Astrocyte of the spinal cord (primary cell): ENCODE measurements around the gene TCTN1.
"Not testable (repeated sequence)": the region's sequence is repeated elsewhere in the genome, so short reads cannot be mapped to it uniquely, and the experiment has no call there.

ENCODE experiments used
- DNase-seq: peaks from one replicate; pipeline ENCODE4 v3.0.0; 2011; ENCODE audit warnings: low read depth, low spot score
- H3K4me3 ChIP-seq: 2 replicates; pipeline ENCODE4 v1.5.1; 2011; ENCODE audit warnings: low read depth, mild to moderate bottlenecking, low read length, moderate library complexity
- CTCF ChIP-seq: IDR thresholded peaks from 2 replicates; pipeline ENCODE4 v1.5.1; 2012; ENCODE audit warnings: low read depth, mild to moderate bottlenecking, low read length, inconsistent platforms
- in situ Hi-C: cut with HindIII; loops from 2 replicates; pipeline ENCODE4 v1.10.0; 2017; ENCODE audit warnings: low sequenced_read_pairs

The TCTN1 gene

GRCh38 chr12:110574044-110574443, 39.9 kb upstream of the TCTN1 start:
- in situ Hi-C loops, result no loop called here
- DNase-seq, result no peak
- H3K4me3 ChIP-seq, result no peak overlapping the region
- TF ChIP-seq CTCF, result no peak

- H3K4me3 ChIP-seq, DNase-seq, in situ Hi-C loops: not testable (repeated sequence)
Observed at GRCh38 chr12:110574717-110575230, 39.2 kb upstream of the TCTN1 start.

GRCh38 chr12:110575326-110575725, 38.6 kb upstream of the TCTN1 start:
- no peak overlapping the region for H3K4me3 ChIP-seq
- no peak for TF ChIP-seq CTCF
- DNase-seq, result no peak
- in situ Hi-C loops, result no loop called here

GRCh38 chr12:110576504-110576903, 37.4 kb upstream of the TCTN1 start:
- TF ChIP-seq CTCF, result no peak
- no peak overlapping the region for H3K4me3 ChIP-seq
- DNase-seq, result no peak
- in situ Hi-C loops, result no loop called here

GRCh38 chr12:110577864-110578693, 35.9 kb upstream of the TCTN1 start:
- H3K4me3 ChIP-seq, result no peak overlapping the region
- peak; percentile 83 for DNase-seq
- in situ Hi-C loops, result no loop called here
- TF ChIP-seq CTCF, result no peak

GRCh38 chr12:110578694-110579534, 35.0 kb upstream of the TCTN1 start:
- in situ Hi-C loops, result no loop called here
- H3K4me3 ChIP-seq, result no peak overlapping the region
- no peak for DNase-seq
- no peak for TF ChIP-seq CTCF
